Thoracic aorta (tissue), 2 donors: ENCODE results near the gene FARS2. TPM values are rescaled to one million over a fixed set of nuclear protein-coding genes. Genes with fewer than 3 reads are reported as not detected.

ENCODE experiments used
- ATAC-seq: fragments of 150-250 bp; one replicate; pipeline ENCODE4 v1.8.0; 2017; ENCODE audit warnings: low read depth; ENCODE audit not compliant: insufficient number of reproducible peaks, low FRiP score
- DNase-seq: peaks from one replicate; pipeline ENCODE4 v3.0.0-alpha.2; 2020; ENCODE audit warnings: low spot score
- H3K27ac ChIP-seq, 2 donors: fragments of 200-600 bp; sonication (generic); 1 replicate in 1 of 2; 2 replicates in 1 of 2; pipeline ENCODE4 v1.5.1; 2016; ENCODE audit warnings: mild to moderate bottlenecking in 2 of 2, moderate library complexity in 2 of 2
- H3K27me3 ChIP-seq: fragments of 200-600 bp; sonication (generic); replicated peaks from 2 replicates; pipeline ENCODE4 v1.6.0; 2016; ENCODE audit warnings: mild to moderate bottlenecking; ENCODE audit not compliant: insufficient read depth
- H3K36me3 ChIP-seq: fragments of 200-600 bp; sonication (generic); one replicate; pipeline ENCODE4 v1.5.1; 2016
- H3K4me1 ChIP-seq, 2 donors: fragments of 200-600 bp; sonication (generic); 1 replicate in 1 of 2; 2 replicates in 1 of 2; pipeline versions ENCODE4 v1.5.1 to v1.6.0; 2016; ENCODE audit warnings: low read depth in 2 of 2, mild to moderate bottlenecking in 1 of 2; ENCODE audit not compliant: control insufficient read depth in 1 of 2
- H3K4me3 ChIP-seq: fragments of 200-600 bp; sonication (generic); 2 replicates; pipeline ENCODE4 v1.5.1; 2016; ENCODE audit warnings: mild to moderate bottlenecking
- H3K9me3 ChIP-seq: fragments of 200-600 bp; sonication (generic); 2 replicates; pipeline ENCODE4 v1.5.1; 2016
- CTCF ChIP-seq: fragments of 200-600 bp; sonication (generic); IDR thresholded peaks from one replicate; pipeline ENCODE4 v1.5.1; 2019; ENCODE audit warnings: antibody characterized with exemption
- total RNA-seq, 2 donors: library from RNA; depleted of rRNA; stranded (reverse); fragments of >200 nt; gene quantifications; one replicate each; pipeline versions ENCODE4 v1.1.0 to v1.2.3, GENCODE V29; 2016

FARS2 gene
- total RNA-seq, 2 donors from 2014 or later, result 10.4 to 11.6 TPM

DNA sequence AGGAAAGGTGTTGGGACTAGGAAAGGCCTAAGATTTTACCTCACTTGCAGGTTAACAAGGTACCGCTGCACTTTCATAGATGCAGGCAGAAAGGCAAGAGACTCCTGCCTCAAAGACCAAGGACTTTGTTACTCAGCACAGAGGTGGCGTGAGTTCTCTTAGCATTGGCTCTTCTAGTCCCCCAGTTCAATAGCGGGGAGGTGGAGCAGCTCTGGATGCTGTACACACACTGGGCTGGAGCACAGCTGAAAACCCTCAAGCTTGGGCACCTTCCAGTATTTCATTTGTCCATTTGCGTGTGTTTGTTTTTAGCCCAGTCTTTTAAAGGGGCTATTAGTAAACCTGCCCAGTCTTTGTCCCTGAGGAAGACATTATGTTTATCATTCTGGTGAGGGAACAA, 345.2 kb downstream of the FARS2 start:
- no peaks in the 10 kb centered on the region for H3K36me3 ChIP-seq
- TF ChIP-seq CTCF, result no peak
- DNase-seq, result no peak

DNA sequence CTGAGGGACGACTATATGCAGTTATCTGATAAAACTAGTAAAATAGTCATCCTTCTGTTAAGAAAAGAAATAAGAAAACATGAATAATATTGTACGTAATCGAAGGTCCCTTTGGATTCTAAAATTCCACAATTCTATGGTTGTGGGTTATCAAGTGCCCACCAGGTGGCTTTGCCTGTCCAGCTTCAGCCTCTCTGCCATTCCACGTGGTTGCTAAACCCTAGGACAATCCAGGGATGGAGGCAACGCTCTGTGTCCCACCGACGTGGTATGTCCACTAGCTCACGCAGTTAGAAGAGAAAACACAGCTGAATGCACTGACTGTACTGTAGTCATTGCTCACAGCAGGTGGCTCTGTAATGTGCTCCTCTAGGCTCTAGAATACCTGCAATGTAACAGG, 349.3 kb downstream of the FARS2 start:
- no peaks in the 10 kb centered on the region for H3K27me3 ChIP-seq
- no peak overlapping the region for H3K4me3 ChIP-seq
- no peak for DNase-seq
- H3K4me1 ChIP-seq, result no peaks in the 10 kb centered on the region
- H3K27ac ChIP-seq, result no peak overlapping the region
- TF ChIP-seq CTCF, result no peak
- H3K9me3 ChIP-seq, result no peaks in the 10 kb centered on the region
- H3K36me3 ChIP-seq, result peaks cover 5% of the 10 kb centered on the region
- no peak for ATAC-seq

More for the DNA sequence above, 345.2 kb downstream of the FARS2 start:
- H3K27ac ChIP-seq, result no peak overlapping the region
- ATAC-seq, result no peak
- H3K4me1 ChIP-seq, result no peaks in the 10 kb centered on the region
- no peaks in the 10 kb centered on the region for H3K9me3 ChIP-seq
- H3K27me3 ChIP-seq, result no peaks in the 10 kb centered on the region
- no peak overlapping the region for H3K4me3 ChIP-seq

DNA sequence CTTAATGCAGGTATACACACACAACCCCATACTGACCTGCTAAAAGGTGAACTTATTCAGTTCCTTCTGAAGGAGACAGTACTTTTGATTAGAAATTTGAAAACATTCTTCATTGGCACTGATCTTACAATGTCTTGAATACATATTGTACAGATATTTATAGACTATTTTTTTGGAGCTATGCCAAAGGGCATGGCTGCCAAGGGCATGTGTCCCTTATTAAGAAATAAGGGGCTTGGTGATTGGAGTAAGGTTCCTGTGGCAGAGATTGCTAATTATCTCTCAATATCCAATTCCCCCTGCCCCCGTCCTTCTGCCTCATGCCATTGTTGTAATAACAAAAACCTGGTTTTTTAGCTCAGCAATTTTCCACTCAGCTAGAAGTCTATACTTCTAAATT, 355.9 kb downstream of the FARS2 start:
- TF ChIP-seq CTCF, result no peak
- no peak overlapping the region for H3K4me3 ChIP-seq
- H3K27me3 ChIP-seq, result no peaks in the 10 kb centered on the region
- H3K27ac ChIP-seq, result no peak overlapping the region
- ATAC-seq, result no peak
- no peak for DNase-seq
- H3K36me3 ChIP-seq, result peaks cover 5% of the 10 kb centered on the region
- no peaks in the 10 kb centered on the region for H3K9me3 ChIP-seq
- no peaks in the 10 kb centered on the region for H3K4me1 ChIP-seq

DNA sequence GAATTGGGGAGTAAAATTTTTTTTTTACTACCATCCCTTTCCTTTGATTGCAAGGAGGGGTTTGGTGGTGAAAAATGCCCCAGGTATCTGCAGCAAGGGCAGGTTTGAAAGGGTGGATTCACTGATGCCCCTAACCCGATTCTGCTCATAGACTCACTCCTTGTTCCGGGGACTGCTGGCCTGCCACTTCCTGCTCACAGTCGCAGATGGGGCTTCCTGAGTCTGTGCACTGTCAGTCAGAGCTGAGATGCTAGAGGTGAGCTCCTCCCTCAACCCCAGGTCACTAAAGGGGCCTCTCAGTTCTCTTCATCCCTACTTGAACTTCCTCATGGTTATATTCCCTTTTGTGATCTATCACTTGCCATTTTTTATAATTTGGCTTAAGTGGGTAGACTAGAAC, 357.9 kb downstream of the FARS2 start:
- no peak for TF ChIP-seq CTCF
- Histone ChIP-seq H3K27me3 (no peaks in the 10 kb centered on the region), H3K4me1 (no peaks in the 10 kb centered on the region), H3K27ac (no peak overlapping the region), H3K9me3 (no peaks in the 10 kb centered on the region), H3K4me3 (no peak overlapping the region), H3K36me3 (no peaks in the 10 kb centered on the region)
- no peak for ATAC-seq
- DNase-seq, result no peak

- Histone ChIP-seq H3K36me3 (no peaks in the 10 kb centered on the region), H3K27ac (no peak overlapping the region), H3K27me3 (no peaks in the 10 kb centered on the region), H3K4me1 (no peaks in the 10 kb centered on the region), H3K4me3 (no peak overlapping the region), H3K9me3 (no peaks in the 10 kb centered on the region)
- no peak for ATAC-seq
- no peak for DNase-seq
- TF ChIP-seq CTCF, result no peak
Measured at GRCh38 chr6:5622276-5623005, 361.1 kb downstream of the FARS2 start.
